Coronary artery (tissue), 2 donors: ENCODE measurements around the gene SUCO.

ENCODE experiments used
- DNase-seq: peaks from one replicate; pipeline ENCODE4 v3.0.0-alpha.2; 2017; ENCODE audit warnings: low spot score
- H3K27ac ChIP-seq, 2 donors: fragments of 200-600 bp; sonication (generic); one replicate each; pipeline ENCODE4 v1.5.1; 2016 to 2019
- H3K4me3 ChIP-seq: fragments of 200-600 bp; sonication (generic); 2 replicates; pipeline ENCODE4 v1.5.1; 2016; ENCODE audit warnings: mild to moderate bottlenecking, moderate library complexity
- TF ChIP-seq, protein P1 (sequence below): fragments of 200-600 bp; sonication (generic); IDR thresholded peaks from one replicate; pipeline ENCODE4 v1.5.1; 2019; ENCODE audit warnings: antibody characterized with exemption

The SUCO gene

GRCh38 chr1:172646653-172647052, 113.7 kb downstream of the SUCO start:
- TF ChIP-seq, protein P1, sequence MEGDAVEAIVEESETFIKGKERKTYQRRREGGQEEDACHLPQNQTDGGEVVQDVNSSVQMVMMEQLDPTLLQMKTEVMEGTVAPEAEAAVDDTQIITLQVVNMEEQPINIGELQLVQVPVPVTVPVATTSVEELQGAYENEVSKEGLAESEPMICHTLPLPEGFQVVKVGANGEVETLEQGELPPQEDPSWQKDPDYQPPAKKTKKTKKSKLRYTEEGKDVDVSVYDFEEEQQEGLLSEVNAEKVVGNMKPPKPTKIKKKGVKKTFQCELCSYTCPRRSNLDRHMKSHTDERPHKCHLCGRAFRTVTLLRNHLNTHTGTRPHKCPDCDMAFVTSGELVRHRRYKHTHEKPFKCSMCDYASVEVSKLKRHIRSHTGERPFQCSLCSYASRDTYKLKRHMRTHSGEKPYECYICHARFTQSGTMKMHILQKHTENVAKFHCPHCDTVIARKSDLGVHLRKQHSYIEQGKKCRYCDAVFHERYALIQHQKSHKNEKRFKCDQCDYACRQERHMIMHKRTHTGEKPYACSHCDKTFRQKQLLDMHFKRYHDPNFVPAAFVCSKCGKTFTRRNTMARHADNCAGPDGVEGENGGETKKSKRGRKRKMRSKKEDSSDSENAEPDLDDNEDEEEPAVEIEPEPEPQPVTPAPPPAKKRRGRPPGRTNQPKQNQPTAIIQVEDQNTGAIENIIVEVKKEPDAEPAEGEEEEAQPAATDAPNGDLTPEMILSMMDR: no peak
- no peak for DNase-seq
- Histone ChIP-seq H3K27ac (no peak overlapping the region), H3K4me3 (no peak overlapping the region)

DNA sequence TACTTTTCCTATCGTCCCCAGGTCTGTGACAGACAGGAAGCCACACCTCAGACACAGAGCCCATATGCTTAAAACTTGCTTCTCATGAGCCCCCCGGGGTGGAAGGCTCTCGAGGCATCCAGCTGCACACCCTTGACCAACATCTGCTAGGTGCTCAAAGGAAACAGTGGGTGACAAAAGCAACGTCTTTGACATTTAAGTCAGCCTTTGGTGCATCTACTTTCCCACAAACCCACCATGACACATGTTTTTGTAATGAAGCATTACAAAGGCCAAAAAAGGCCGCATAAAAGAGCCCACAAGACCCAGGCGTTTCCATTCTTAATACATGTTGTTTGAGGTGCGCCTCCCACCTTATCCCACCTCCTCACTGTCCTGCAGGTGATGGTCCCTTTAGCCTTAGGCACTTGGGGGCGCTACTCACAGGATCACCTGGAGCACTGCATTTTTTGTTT, 114.2 kb downstream of the SUCO start:
- TF ChIP-seq, protein P1: no peak
- Histone ChIP-seq H3K4me3 (no peak overlapping the region), H3K27ac (no peak overlapping the region)
- no peak for DNase-seq

DNA sequence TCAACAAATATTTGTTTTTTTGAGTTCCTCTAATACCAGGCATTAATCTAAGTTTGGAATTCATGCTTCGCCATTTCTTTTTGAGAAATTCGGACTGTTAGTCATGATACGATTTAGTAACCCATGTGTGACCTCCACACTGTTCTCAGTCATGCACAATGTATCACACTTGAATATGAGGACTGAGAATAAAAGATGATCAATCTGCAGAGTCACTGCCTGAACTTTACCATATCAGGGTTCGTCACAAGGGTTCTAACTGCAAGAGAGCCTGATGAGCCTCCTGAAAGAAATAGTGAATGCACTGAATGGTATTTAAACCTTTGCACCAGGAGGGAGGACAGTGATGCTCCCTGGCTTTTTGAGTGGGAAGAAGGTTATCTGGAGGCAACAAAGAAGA, 115.0 kb downstream of the SUCO start:
- no peak for DNase-seq
- no peak overlapping the region for H3K27ac ChIP-seq
- no peak overlapping the region for H3K4me3 ChIP-seq
- TF ChIP-seq, protein P1: no peak

- DNase-seq: no peak
- TF ChIP-seq, protein P1: no peak
- no peak overlapping the region for H3K27ac ChIP-seq
- no peak overlapping the region for H3K4me3 ChIP-seq
These were observed 117.7 kb downstream of the SUCO start for GRCh38 chr1:172650474-172651193.

- TF ChIP-seq, protein P1: no peak
- Histone ChIP-seq H3K4me3 (no peak overlapping the region), H3K27ac (no peak overlapping the region)
- DNase-seq: no peak
These were observed 120.2 kb downstream of the SUCO start for GRCh38 chr1:172653015-172653709.

- DNase-seq: no peak
- TF ChIP-seq, protein P1: no peak
- Histone ChIP-seq H3K4me3 (no peak overlapping the region), H3K27ac (no peak overlapping the region)
These were observed 121.6 kb downstream of the SUCO start for GRCh38 chr1:172654535-172654934.

GRCh38 chr1:172656576-172656975, 123.6 kb downstream of the SUCO start:
- TF ChIP-seq, protein P1: no peak

More at GRCh38 chr1:172656576-172656975, 123.6 kb downstream of the SUCO start:
- DNase-seq: no peak
- Histone ChIP-seq H3K27ac (no peak overlapping the region), H3K4me3 (no peak overlapping the region)
